ENCODE data around the gene CACNA2D3. TPM values are rescaled to one million over a fixed set of nuclear protein-coding genes. Genes with fewer than 3 reads are reported as not detected.
"Not testable (repeated sequence)": the region's sequence is repeated elsewhere in the genome, so short reads cannot be mapped to it uniquely, and the experiment has no call there.

Gene CACNA2D3
- total RNA-seq, 1 donor from 2014 or later: 21.2 TPM

DNA sequence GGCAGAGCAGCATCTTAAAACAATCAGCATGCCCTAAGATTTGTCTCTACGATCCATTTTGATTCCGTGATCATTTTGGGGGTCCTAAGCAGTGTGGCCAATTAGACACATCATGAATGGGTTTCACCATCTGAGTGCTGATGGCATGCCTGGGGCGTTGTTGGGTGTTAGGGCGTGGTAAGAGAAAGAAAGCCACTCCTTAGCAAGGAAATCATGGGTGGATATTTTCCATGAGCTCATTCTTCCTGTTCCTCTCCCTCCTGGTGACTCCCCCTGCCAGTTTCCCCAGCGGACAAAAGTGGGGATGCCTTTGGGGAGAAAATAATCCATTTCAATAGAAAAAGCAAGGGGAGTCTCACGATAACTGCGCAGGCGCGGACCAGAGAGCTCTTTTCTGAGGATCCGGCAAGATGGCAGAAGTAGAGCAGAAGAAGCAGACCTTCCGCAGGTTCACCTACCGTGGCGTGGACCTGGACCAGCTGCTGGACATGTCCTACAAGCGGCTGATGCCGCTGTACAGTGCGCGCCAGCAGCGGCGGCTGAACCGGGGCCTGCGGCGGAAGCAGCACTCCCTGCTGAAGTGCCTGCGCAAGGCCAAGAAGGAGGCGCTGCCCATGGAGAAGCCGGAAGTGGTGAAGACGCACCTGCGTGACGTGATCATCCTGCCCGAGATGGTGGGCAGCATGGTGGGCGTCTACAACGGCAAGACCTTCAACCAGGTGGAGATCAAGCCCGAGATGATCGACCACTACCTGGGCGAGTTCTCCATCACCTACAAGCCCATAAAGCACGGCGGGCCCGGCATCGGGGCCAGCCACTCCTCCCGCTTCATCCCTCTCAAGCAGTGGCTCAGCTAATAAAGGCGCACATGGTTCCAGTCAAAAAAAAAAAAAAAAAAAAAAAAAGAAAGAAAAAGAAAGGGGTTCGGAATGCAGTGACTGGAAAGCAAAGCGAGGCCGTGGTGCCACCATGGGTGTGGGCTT, 503.7 kb downstream of the CACNA2D3 start:
- Histone ChIP-seq H3K9me3 (replicated peaks) (no peaks in the 10 kb centered on the region), H3K27me3 (ENCODE audit: low read depth) (no peaks in the 10 kb centered on the region), H3K36me3 (peaks cover 8% of the 10 kb centered on the region), H3K4me3 (no peak overlapping the region), H3K27ac (replicated peaks) (no peak overlapping the region), H3K4me1 (no peaks in the 10 kb centered on the region)
- TF ChIP-seq, protein P1, sequence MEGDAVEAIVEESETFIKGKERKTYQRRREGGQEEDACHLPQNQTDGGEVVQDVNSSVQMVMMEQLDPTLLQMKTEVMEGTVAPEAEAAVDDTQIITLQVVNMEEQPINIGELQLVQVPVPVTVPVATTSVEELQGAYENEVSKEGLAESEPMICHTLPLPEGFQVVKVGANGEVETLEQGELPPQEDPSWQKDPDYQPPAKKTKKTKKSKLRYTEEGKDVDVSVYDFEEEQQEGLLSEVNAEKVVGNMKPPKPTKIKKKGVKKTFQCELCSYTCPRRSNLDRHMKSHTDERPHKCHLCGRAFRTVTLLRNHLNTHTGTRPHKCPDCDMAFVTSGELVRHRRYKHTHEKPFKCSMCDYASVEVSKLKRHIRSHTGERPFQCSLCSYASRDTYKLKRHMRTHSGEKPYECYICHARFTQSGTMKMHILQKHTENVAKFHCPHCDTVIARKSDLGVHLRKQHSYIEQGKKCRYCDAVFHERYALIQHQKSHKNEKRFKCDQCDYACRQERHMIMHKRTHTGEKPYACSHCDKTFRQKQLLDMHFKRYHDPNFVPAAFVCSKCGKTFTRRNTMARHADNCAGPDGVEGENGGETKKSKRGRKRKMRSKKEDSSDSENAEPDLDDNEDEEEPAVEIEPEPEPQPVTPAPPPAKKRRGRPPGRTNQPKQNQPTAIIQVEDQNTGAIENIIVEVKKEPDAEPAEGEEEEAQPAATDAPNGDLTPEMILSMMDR (IDR thresholded peaks at IDR 0.05; ENCODE audit: borderline replicate concordance): no peak
- intact Hi-C loops (cut with micrococcal nuclease): no loop called here
- DNase-seq: no peak

DNA sequence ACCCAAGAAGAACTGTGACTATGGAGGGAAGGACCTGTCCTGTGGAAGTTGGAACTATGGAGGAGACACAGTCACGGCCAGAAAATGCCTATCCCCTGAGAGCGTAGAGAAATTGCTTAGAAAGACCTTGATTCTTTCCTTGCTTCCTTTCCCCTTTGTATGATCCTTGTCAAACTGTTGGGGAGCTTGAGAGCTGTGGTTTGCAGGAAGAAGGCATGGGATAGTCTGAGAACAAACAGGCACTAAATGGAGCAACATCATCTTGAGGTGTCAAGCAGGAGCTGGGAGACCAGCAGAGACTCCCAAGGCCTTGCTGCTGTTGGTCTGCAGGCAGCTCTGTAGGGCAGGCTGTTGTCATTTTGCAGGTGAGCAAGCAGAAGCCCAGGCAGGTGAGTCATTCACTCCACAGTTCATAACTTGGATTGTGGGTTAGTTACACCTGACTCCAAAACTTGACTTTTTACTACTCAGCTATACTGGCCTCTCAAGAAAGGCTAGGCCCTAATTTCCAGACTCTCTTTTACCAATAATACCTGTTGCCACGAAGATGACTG, 506.6 kb downstream of the CACNA2D3 start:
- Histone ChIP-seq H3K27ac (replicated peaks) (no peak overlapping the region), H3K4me3 (no peak overlapping the region), H3K4me1 (no peaks in the 10 kb centered on the region), H3K36me3 (peaks cover 8% of the 10 kb centered on the region), H3K9me3 (replicated peaks) (no peaks in the 10 kb centered on the region), H3K27me3 (ENCODE audit: low read depth) (peaks cover 11% of the 10 kb centered on the region)
- TF ChIP-seq, protein P1 (IDR thresholded peaks at IDR 0.05; ENCODE audit: borderline replicate concordance): no peak
- intact Hi-C loops (cut with micrococcal nuclease): no loop called here
- no peak for DNase-seq

DNA sequence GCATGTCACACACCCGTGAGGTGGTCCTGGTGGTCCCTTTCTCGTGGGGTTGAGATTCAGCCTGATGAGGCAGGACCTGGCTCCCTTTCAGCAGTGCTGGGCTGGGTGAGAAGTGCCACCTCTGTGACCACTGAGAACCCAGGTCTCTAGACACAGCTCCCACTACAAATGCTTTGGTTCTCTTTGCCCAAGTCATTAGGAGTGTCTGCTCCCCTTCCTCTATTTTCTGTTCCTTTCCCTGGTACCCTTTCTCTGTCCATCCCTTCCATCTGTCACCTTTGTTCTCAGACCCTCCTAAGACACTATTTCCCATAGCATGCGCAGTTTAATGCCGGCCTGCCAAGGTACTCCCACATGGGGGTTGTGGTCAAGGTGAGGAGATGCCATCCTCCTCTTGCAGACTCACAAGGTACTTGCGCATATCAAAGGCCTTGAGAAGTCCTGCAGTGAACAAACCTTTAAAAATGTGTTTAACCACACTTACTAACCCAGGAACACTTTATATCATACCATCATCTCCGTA, 507.8 kb downstream of the CACNA2D3 start:
- no peaks in the 10 kb centered on the region for H3K9me3 ChIP-seq (replicated peaks)
- peaks cover 8% of the 10 kb centered on the region for H3K36me3 ChIP-seq
- intact Hi-C loops (cut with micrococcal nuclease): no loop called here
- no peak overlapping the region for H3K27ac ChIP-seq (replicated peaks)
- no peaks in the 10 kb centered on the region for H3K4me1 ChIP-seq
- TF ChIP-seq, protein P1 (IDR thresholded peaks at IDR 0.05; ENCODE audit: borderline replicate concordance): no peak
- H3K27me3 ChIP-seq (ENCODE audit: low read depth): peaks cover 13% of the 10 kb centered on the region
- no peak overlapping the region for H3K4me3 ChIP-seq
- no peak for DNase-seq

DNA sequence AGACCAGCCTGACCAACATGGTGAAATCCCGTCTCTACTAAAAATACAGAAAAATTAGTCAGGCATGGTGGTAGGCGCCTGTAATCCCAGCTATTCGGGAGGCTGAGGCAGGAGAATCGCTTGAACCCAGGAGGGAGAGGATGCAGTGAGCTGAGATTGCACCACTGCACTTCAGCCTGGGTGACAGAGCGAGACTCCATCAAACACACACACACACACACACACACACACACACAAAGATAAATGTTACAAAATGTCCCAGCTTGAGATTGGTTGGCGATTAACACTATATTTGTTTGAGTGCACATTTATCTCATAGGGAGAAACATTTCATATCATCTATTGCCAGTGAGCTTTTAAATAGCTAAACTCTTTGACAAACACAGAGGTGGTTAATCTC, 508.6 kb downstream of the CACNA2D3 start:
- intact Hi-C loops (cut with micrococcal nuclease); H3K9me3 ChIP-seq (replicated peaks): not testable (repeated sequence)
- H3K27me3 ChIP-seq (ENCODE audit: low read depth): peaks cover 13% of the 10 kb centered on the region

DNA sequence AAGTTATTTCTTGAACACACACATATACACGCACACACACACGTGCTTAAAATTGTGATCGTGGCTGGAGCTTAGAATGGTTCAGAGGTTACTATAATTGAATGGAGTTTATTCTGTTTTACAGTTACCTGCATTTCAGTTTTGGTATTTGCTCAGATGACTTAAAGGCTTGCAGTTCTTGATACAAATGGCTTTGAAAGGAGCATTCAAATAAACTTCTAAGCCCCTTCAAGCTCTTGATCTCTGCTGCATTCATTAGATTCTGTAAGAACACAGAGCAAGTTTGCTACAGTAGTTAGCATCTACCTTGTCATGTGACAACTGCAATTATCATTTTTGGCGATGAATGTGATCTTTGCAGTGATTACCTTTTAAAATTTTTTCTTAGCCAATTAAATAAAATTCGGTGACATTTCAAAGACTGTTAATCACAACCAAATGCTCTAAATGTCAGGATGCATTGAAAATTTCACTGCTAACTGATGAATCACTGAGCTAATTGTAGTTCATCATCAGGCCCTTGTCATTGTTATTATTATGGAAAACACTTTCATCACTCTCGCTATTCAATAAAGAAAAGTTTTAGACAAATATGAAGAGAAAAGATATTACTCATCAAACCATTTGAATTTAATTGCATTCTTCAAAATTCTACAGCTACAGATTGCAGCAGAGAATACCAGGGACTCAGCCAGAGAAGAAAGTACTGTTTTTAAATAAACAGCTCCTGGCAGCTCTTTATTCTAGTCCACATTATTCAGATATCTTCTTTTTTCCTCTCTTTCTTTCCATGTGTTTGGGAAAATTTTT, 509.4 kb downstream of the CACNA2D3 start:
- Histone ChIP-seq H3K9me3 (replicated peaks) (no peaks in the 10 kb centered on the region), H3K27me3 (ENCODE audit: low read depth) (peaks cover 13% of the 10 kb centered on the region), H3K4me3 (no peak overlapping the region), H3K27ac (replicated peaks) (no peak overlapping the region), H3K36me3 (peaks cover 8% of the 10 kb centered on the region), H3K4me1 (no peaks in the 10 kb centered on the region)
- TF ChIP-seq, protein P1 (IDR thresholded peaks at IDR 0.05; ENCODE audit: borderline replicate concordance): no peak
- no peak for DNase-seq
- intact Hi-C loops (cut with micrococcal nuclease): no loop called here

More for the DNA sequence above, 508.6 kb downstream of the CACNA2D3 start:
- not testable (repeated sequence) for H3K4me3 ChIP-seq; DNase-seq; H3K4me1 ChIP-seq; H3K27ac ChIP-seq (replicated peaks); H3K36me3 ChIP-seq
